ENCODE measurements around the gene WTIP.

Gene WTIP

DNA sequence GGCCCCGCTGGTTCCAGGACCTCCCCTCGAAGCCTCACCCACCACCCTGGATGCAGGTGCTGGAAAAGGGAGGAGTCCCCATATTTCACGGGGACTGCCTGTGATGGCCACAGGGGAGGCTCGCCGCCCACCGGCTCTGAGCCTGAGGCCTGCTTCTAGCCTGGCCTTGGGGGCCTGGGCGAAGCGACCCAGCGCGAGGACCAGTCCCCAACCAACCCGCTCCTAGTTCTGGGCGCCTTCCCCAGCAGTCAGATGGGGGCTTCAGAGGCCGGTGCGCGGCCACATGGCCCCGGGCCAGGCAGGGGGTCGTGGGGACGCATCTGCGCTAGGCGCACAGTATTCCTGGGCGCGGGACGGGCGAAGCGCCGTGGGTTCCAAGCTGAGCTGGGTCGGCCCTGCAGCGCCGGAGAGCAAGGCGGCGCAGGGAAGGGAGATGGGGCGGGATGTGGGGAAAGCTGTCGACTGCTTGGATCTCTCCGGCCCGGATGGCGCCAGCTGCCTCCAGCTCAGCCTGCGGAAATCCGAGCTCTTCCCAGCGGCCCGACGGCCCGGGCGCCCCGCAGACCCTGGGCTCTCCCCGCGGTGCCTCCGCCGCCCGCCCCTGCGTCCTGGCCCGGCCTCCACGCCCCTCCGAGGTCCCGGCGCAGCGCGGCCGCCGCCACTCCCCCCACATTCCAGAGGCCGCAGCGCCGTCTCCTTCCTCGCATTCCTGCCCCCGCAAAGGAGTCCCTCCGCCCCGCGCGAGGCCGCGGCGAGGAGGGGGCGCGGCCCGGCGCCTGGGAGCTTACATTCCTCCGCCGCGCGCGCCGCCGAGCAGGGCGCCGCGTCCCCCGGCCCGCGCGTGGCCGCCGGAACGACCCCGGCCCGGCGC, at the start of gene WTIP:
Gene WTIP, plus strand, starts transcription at position 788 of the 871 bp plus-strand sequence. CDS start 217 bp downstream, outside the sequence.
- no peak for TF ChIP-seq EZH2phosphoT487 (conservative IDR thresholded peaks at IDR 0.05; ENCODE audit: low read length)
- TF ChIP-seq, protein P1, sequence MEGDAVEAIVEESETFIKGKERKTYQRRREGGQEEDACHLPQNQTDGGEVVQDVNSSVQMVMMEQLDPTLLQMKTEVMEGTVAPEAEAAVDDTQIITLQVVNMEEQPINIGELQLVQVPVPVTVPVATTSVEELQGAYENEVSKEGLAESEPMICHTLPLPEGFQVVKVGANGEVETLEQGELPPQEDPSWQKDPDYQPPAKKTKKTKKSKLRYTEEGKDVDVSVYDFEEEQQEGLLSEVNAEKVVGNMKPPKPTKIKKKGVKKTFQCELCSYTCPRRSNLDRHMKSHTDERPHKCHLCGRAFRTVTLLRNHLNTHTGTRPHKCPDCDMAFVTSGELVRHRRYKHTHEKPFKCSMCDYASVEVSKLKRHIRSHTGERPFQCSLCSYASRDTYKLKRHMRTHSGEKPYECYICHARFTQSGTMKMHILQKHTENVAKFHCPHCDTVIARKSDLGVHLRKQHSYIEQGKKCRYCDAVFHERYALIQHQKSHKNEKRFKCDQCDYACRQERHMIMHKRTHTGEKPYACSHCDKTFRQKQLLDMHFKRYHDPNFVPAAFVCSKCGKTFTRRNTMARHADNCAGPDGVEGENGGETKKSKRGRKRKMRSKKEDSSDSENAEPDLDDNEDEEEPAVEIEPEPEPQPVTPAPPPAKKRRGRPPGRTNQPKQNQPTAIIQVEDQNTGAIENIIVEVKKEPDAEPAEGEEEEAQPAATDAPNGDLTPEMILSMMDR (IDR thresholded peaks at IDR 0.05; ENCODE audit: insufficient read depth, low read length, poor library complexity, severe bottlenecking), result no peak
- Histone ChIP-seq H3K9me3 (ENCODE audit: insufficient read depth, low read length) (no peaks in the 10 kb centered on the region), H3K79me2 (ENCODE audit: insufficient read depth, low read length) (no peaks in the 10 kb centered on the region), H4K20me1 (ENCODE audit: low read depth, low read length) (no peaks in the 10 kb centered on the region), H3K36me3 (ENCODE audit: low read length) (no peaks in the 10 kb centered on the region), H3K27me3 (ENCODE audit: low read length) (no peaks in the 10 kb centered on the region), H3K4me2 (ENCODE audit: low read depth, low read length, poor library complexity, severe bottlenecking) (no peak within 1 kb of the TSS), H3K9me2 (replicated peaks; ENCODE audit: insufficient read depth, low read length) (no peaks in the 10 kb centered on the region), H2AFZ (ENCODE audit: low read depth, low read length, severe bottlenecking) (no peak within 1 kb of the TSS), H3K4me3 (ENCODE audit: insufficient read depth, low read length, poor library complexity, severe bottlenecking) (no peak within 1 kb of the TSS), H3F3A (ENCODE audit: insufficient read depth) (no peaks in the 10 kb centered on the region), H3K27ac (ENCODE audit: low read depth, low read length) (no peak within 1 kb of the TSS), H3K9ac (ENCODE audit: low read length) (no peak within 1 kb of the TSS)

DNA sequence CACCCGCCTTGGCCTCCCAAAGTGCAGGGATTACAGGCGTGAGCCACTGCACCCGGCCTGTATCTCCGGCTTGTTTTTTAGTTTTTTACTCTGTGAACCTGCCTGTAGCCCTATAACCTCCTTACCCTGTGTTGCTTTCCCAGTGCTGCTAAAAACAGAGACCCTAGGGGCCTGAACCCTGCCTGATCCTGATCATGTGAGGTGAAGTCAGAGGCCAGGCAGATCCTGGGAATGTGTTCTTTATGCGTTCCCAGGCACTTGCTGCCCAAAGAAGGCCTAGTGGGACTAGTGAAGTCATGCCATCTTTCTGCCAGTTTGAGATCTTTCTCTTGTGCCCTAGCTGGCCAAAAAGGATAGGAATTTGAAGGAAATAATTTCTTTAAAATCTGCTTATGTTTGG, 48.8 kb upstream of the WTIP start:
- Histone ChIP-seq H3K4me3 (ENCODE audit: insufficient read depth, low read length, poor library complexity, severe bottlenecking) (no peak overlapping the region), H3K36me3 (ENCODE audit: low read length) (peaks cover 42% of the 10 kb centered on the region), H2AFZ (ENCODE audit: low read depth, low read length, severe bottlenecking) (no peak overlapping the region), H3K9me3 (ENCODE audit: insufficient read depth, low read length) (no peaks in the 10 kb centered on the region), H3K9ac (ENCODE audit: low read length) (no peak overlapping the region), H3K9me2 (replicated peaks; ENCODE audit: insufficient read depth, low read length) (no peaks in the 10 kb centered on the region), H3K4me2 (ENCODE audit: low read depth, low read length, poor library complexity, severe bottlenecking) (no peak overlapping the region), H3K27ac (ENCODE audit: low read depth, low read length) (no peak overlapping the region), H3K79me2 (ENCODE audit: insufficient read depth, low read length) (peaks cover 91% of the 10 kb centered on the region), H3K27me3 (ENCODE audit: low read length) (no peaks in the 10 kb centered on the region), H4K20me1 (ENCODE audit: low read depth, low read length) (peaks cover 51% of the 10 kb centered on the region), H3F3A (ENCODE audit: insufficient read depth) (peaks cover 7% of the 10 kb centered on the region)
- TF ChIP-seq, protein P1 (IDR thresholded peaks at IDR 0.05; ENCODE audit: insufficient read depth, low read length, poor library complexity, severe bottlenecking), result no peak
- no peak for TF ChIP-seq EZH2phosphoT487 (conservative IDR thresholded peaks at IDR 0.05; ENCODE audit: low read length)

DNA sequence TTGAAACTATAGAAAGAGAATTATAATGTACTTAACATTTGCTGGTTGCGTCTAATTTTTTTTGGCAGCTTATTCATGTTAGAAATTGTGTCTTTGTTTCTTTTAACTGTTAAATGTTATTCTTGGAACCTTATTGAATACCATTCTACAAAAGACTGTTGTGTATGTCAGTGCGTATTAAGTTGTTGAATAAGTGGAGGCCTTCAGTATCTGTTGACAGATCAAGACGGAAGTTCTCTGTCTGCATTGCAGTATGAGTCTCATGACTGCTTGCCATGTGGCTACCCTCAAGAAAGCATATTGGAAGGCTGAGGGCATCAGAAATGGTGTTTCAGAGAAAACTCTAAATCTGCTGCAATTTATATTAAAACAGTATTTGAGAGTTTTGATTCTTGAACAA, 44.8 kb upstream of the WTIP start:
- Histone ChIP-seq H3K27ac (ENCODE audit: low read depth, low read length) (no peak overlapping the region), H3F3A (ENCODE audit: insufficient read depth) (no peaks in the 10 kb centered on the region), H3K9me3 (ENCODE audit: insufficient read depth, low read length) (no peaks in the 10 kb centered on the region), H3K36me3 (ENCODE audit: low read length) (peaks cover 55% of the 10 kb centered on the region), H3K9ac (ENCODE audit: low read length) (no peak overlapping the region), H3K79me2 (ENCODE audit: insufficient read depth, low read length) (peaks cover 79% of the 10 kb centered on the region), H3K4me3 (ENCODE audit: insufficient read depth, low read length, poor library complexity, severe bottlenecking) (no peak overlapping the region), H3K9me2 (replicated peaks; ENCODE audit: insufficient read depth, low read length) (no peaks in the 10 kb centered on the region), H4K20me1 (ENCODE audit: low read depth, low read length) (peaks cover 28% of the 10 kb centered on the region), H2AFZ (ENCODE audit: low read depth, low read length, severe bottlenecking) (no peak overlapping the region), H3K4me2 (ENCODE audit: low read depth, low read length, poor library complexity, severe bottlenecking) (no peak overlapping the region), H3K27me3 (ENCODE audit: low read length) (no peaks in the 10 kb centered on the region)
- no peak for TF ChIP-seq EZH2phosphoT487 (conservative IDR thresholded peaks at IDR 0.05; ENCODE audit: low read length)
- TF ChIP-seq, protein P1 (IDR thresholded peaks at IDR 0.05; ENCODE audit: insufficient read depth, low read length, poor library complexity, severe bottlenecking), result no peak

Data from SU-DHL-6 (cell line).